AG04450 (cell line): ENCODE results near the gene GRIA3. TPM values are rescaled to one million over a fixed set of nuclear protein-coding genes. Genes with fewer than 3 reads are reported as not detected.

Experiments
- CTCF ChIA-PET: fragments of 300-600, 350-600 bp; formaldehyde crosslinking; extraction: SDS; loops from one replicate; lab custom pipeline; 2022; ENCODE audit warnings: antibody characterized with exemption, inconsistent platforms; lab: Charles Lee
- POLR2A ChIA-PET: fragments of 350-600 bp; formaldehyde crosslinking; extraction: SDS; loops from one replicate; lab custom pipeline; 2021; ENCODE audit warnings: antibody characterized with exemption, inconsistent platforms; lab: Yijun Ruan, JAX
- DNase-seq: peaks from one replicate; pipeline ENCODE4 v3.0.0-alpha.2; 2011; ENCODE audit warnings: low read depth, low spot score
- H3K27ac ChIP-seq: one replicate; pipeline ENCODE4 v1.5.1; 2012; ENCODE audit warnings: low read depth, low read length, control low read depth
- H3K27me3 ChIP-seq: one replicate; pipeline ENCODE4 v1.6.0; 2012; ENCODE audit warnings: low read length; ENCODE audit not compliant: control insufficient read depth, insufficient read depth
- H3K4me3 ChIP-seq: 2 replicates; pipeline ENCODE4 v1.5.1; 2011; ENCODE audit warnings: mild to moderate bottlenecking, low read depth, low read length, control low read depth
- H3K9me3 ChIP-seq: 2 replicates; pipeline ENCODE4 v1.5.1; 2012; ENCODE audit warnings: low read length; ENCODE audit not compliant: control insufficient read depth, insufficient read depth
- polyA plus RNA-seq: library from polyadenylated mRNA; depleted of rRNA; stranded (reverse); fragments of >200 nt; gene quantifications from 2 replicates; pipeline ENCODE4 v1.2.3, GENCODE V29; 2011
- TF ChIP-seq, protein P1 (sequence below): IDR thresholded peaks from 2 replicates; pipeline ENCODE4 v1.5.1; 2011; ENCODE audit warnings: low read depth, low read length, control low read depth, inconsistent platforms

The GRIA3 gene
- polyA plus RNA-seq, 1 experiment, result 0.06 TPM

DNA sequence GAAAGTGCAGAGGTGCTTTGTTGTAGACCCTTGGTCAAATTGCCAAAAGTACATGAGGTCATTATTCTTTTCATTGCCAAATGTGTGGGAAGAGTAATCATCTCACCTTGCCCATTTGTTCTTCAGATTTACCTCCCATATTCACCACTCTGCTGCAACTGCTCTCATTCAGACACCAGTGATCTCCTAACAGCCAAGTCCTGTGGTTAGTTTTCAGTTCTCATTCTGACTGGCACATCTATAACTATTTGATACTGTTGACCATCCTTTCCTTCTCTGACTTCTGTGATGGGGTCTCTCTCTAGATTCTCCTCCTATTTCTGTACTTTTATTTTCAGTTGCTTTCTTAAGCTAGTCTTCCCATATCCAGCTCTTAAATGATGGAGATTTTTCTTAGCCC lies 39.8 kb downstream of the GRIA3 start:
- Histone ChIP-seq H3K9me3 (no peaks in the 10 kb centered on the region), H3K27me3 (no peaks in the 10 kb centered on the region), H3K27ac (no peak overlapping the region), H3K4me3 (no peak overlapping the region)
- POLR2A ChIA-PET, result no interaction called here
- no peak for DNase-seq
- TF ChIP-seq, protein P1, sequence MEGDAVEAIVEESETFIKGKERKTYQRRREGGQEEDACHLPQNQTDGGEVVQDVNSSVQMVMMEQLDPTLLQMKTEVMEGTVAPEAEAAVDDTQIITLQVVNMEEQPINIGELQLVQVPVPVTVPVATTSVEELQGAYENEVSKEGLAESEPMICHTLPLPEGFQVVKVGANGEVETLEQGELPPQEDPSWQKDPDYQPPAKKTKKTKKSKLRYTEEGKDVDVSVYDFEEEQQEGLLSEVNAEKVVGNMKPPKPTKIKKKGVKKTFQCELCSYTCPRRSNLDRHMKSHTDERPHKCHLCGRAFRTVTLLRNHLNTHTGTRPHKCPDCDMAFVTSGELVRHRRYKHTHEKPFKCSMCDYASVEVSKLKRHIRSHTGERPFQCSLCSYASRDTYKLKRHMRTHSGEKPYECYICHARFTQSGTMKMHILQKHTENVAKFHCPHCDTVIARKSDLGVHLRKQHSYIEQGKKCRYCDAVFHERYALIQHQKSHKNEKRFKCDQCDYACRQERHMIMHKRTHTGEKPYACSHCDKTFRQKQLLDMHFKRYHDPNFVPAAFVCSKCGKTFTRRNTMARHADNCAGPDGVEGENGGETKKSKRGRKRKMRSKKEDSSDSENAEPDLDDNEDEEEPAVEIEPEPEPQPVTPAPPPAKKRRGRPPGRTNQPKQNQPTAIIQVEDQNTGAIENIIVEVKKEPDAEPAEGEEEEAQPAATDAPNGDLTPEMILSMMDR, result no peak
- CTCF ChIA-PET, result no interaction called here

DNA sequence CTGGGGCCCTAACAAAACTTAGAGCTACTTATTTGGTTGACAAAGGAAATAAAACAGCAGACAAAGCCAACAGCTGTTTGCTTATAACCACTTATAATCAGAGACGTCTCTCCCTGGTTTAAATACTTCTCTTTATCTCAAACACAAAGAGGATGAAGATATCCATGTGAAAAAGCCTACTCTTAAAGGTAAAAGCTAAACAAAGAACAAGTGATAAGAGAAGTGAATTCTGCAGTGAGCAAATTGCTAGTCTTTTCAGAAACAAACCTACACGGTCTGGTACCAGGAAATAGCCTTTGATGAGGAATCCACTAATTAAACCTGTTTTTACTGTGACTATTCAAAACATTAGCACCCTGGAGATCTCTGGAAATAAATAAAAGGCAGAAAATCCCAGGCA lies 46.7 kb downstream of the GRIA3 start:
- Histone ChIP-seq H3K27ac (no peak overlapping the region), H3K27me3 (no peaks in the 10 kb centered on the region), H3K4me3 (no peak overlapping the region), H3K9me3 (no peaks in the 10 kb centered on the region)
- TF ChIP-seq, protein P1, result no peak
- POLR2A ChIA-PET, result no interaction called here
- CTCF ChIA-PET, result no interaction called here
- no peak for DNase-seq

DNA sequence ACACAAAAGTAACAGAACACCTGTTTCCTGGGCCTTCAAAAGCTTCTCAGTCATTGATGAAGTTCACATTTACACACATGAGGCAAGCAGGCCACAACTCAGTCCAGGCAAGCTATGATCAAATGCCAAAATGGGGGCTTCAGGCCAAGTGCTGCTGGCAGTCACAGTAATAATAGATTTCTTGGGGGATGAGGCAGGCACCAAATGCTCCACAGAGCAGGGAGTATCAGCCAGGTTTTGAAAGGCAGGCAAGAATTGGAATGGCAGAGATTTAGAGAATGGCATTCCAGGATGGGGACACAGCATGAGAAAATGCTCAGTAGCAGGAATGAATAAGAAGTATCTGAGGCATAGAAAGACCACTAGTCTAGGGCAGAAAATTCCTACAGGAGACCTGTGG lies 52.8 kb downstream of the GRIA3 start:
- Histone ChIP-seq H3K27me3 (no peaks in the 10 kb centered on the region), H3K4me3 (no peak overlapping the region), H3K9me3 (no peaks in the 10 kb centered on the region), H3K27ac (no peak overlapping the region)
- CTCF ChIA-PET, result no interaction called here
- POLR2A ChIA-PET, result no interaction called here
- no peak for DNase-seq
- TF ChIP-seq, protein P1, result no peak

DNA sequence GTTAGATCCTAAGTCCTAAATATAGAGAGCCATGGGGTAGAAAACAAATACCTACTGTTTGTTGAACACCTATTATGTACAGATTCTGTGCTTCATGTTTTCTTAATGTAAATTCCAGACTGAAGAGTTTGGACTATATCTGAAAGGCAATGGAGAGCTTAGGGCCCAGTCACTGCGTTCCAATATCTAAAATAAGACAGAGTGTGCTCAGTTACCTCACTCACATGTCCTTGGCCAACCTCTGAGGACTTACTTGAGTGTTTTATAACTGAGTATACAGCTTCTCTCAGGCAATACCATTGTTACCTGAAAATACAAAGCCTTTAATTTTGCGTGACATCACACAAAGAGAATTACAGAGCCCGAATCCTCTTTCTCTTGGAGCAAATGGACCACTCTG lies 53.2 kb downstream of the GRIA3 start:
- POLR2A ChIA-PET, result no interaction called here
- H3K9me3 ChIP-seq, result no peaks in the 10 kb centered on the region

DNA sequence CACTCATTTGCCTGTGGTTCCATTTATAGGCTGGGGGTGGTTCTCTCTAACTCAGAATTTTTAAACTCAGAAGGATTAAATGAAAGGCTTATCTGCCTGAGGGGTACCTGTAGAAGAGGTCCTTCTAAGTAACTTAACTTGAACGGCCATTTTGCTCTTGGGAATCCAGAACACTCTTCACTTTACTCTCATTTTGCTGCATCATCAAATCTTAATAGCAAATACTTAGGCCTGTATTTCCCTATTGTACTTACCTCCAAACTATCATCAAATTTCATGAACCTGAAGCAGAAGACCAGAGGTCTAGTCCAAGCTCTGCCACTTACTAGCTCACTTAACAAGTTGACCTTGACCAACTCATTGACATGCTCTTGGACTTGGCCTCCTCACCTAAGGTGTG lies 70.4 kb downstream of the GRIA3 start:
- ChIA-PET POLR2A (no interaction called here), CTCF (no interaction called here)
- H3K4me3 ChIP-seq, result no peak overlapping the region
- no peak for DNase-seq
- no peaks in the 10 kb centered on the region for H3K27me3 ChIP-seq
- TF ChIP-seq, protein P1, result no peak
- H3K27ac ChIP-seq, result no peak overlapping the region
- no peaks in the 10 kb centered on the region for H3K9me3 ChIP-seq

More for the DNA sequence above, 53.2 kb downstream of the GRIA3 start:
- CTCF ChIA-PET, result no interaction called here
- TF ChIP-seq, protein P1, result no peak
- no peak for DNase-seq
- Histone ChIP-seq H3K27me3 (no peaks in the 10 kb centered on the region), H3K4me3 (no peak overlapping the region), H3K27ac (no peak overlapping the region)
